BE2C (cell line): ENCODE measurements around the gene MYT1.
A peak's percentile ranks its signal among the peaks of the same experiment; 100 is the strongest.
"Not testable (repeated sequence)": the region's sequence is repeated elsewhere in the genome, so short reads cannot be mapped to it uniquely, and the experiment has no call there.

ENCODE experiments used
- DNase-seq: peaks from one replicate; pipeline ENCODE4 v3.0.0-alpha.2; 2020
- H3K27me3 ChIP-seq: fragments of 250-450 bp; sonication (Bioruptor Pico); 2 replicates; pipeline ENCODE4 v1.5.1; 2020; ENCODE audit warnings: mild to moderate bottlenecking
- H3K36me3 ChIP-seq: fragments of 250-450 bp; sonication (Bioruptor Pico); 2 replicates; pipeline ENCODE4 v1.5.1; 2020; ENCODE audit warnings: mild to moderate bottlenecking
- H3K4me1 ChIP-seq: fragments of 250-450 bp; sonication (Bioruptor Pico); 2 replicates; pipeline ENCODE4 v1.5.1; 2020
- H3K4me3 ChIP-seq: 2 replicates; pipeline ENCODE4 v1.5.1; 2011; ENCODE audit warnings: low read depth, low read length
- H3K9me3 ChIP-seq: fragments of 250-450 bp; sonication (Bioruptor Pico); 2 replicates; pipeline ENCODE4 v1.5.1; 2020
- TF ChIP-seq, protein P1 (sequence below): IDR thresholded peaks from 2 replicates; pipeline ENCODE4 v1.5.1; 2012; ENCODE audit warnings: mild to moderate bottlenecking, low read depth, low read length

Gene MYT1

DNA sequence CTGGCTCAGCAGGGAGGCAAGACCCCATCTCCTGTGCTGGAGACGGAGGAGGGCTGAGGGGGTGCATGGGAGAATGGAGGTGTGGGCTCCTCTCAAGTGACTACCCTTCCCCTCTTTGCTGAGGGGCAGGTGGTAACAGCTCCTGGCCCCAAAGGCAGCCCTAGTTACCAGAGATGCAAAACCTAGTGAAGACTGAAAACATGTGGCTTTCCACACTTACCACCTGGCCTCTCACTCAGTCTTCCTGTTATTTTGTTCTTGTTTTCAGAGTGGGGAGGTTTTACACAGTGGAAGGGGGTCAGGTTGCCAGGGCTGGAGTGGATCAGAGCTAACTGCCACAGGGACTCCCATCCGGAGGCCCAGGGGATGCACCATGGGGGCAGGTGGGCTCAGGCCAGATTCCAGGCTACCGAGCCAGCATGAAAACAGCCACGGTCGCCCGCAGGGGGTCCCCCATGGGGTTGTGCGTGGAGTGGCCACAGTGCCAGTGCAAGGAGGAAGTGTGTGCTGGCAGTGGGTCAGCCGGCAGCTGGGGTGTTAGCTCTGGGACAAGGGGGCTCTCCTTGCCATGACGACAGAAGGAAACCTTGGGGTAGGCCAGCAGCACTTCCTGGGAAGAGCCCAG lies 21.1 kb downstream of the MYT1 start:
- Histone ChIP-seq H3K27me3 (no peaks in the 10 kb centered on the region), H3K4me3 (no peak overlapping the region), H3K36me3 (peaks cover 38% of the 10 kb centered on the region), H3K4me1 (peaks cover 4% of the 10 kb centered on the region; the same call in 1 of the 2 replicates), H3K9me3 (0 out of 2 replicates have a peak, but pooled peaks cover 5% of the 10 kb centered on the region)
- TF ChIP-seq, protein P1, sequence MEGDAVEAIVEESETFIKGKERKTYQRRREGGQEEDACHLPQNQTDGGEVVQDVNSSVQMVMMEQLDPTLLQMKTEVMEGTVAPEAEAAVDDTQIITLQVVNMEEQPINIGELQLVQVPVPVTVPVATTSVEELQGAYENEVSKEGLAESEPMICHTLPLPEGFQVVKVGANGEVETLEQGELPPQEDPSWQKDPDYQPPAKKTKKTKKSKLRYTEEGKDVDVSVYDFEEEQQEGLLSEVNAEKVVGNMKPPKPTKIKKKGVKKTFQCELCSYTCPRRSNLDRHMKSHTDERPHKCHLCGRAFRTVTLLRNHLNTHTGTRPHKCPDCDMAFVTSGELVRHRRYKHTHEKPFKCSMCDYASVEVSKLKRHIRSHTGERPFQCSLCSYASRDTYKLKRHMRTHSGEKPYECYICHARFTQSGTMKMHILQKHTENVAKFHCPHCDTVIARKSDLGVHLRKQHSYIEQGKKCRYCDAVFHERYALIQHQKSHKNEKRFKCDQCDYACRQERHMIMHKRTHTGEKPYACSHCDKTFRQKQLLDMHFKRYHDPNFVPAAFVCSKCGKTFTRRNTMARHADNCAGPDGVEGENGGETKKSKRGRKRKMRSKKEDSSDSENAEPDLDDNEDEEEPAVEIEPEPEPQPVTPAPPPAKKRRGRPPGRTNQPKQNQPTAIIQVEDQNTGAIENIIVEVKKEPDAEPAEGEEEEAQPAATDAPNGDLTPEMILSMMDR: no peak
- DNase-seq: peak; percentile 6

DNA sequence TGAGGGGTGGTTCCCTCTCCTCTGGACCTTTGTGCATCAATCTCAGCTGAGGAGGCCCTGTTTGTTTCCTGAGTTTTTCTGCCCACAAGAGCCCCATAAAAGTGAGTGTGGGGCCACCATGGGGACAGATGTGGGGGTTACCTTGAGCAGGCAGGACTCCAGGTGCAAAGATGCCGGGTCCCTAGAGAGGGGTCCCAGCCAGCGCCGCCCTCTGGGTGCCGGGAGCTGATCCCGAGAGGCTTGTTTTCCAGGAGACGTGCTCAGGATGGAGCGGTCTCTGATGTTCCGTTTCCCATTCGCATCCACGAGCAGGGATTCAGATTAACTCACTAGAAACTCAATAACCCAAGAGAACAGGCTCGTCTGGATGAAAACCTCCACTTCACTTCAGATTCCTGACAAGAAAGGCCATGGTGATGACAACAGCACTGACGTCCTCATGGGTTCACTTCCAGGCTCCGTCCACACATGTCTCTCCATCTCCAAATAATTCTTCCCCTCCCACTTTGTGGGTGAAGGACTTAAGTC lies 21.9 kb downstream of the MYT1 start:
- TF ChIP-seq, protein P1: no peak
- no peak overlapping the region for H3K4me3 ChIP-seq
- no peaks in the 10 kb centered on the region for H3K27me3 ChIP-seq
- H3K36me3 ChIP-seq: peaks cover 33% of the 10 kb centered on the region
- H3K4me1 ChIP-seq: peaks cover 4% of the 10 kb centered on the region; the same call in 1 of the 2 replicates
- DNase-seq: peak; percentile 2
- H3K9me3 ChIP-seq: 0 out of 2 replicates have a peak, but pooled peaks cover 5% of the 10 kb centered on the region

DNA sequence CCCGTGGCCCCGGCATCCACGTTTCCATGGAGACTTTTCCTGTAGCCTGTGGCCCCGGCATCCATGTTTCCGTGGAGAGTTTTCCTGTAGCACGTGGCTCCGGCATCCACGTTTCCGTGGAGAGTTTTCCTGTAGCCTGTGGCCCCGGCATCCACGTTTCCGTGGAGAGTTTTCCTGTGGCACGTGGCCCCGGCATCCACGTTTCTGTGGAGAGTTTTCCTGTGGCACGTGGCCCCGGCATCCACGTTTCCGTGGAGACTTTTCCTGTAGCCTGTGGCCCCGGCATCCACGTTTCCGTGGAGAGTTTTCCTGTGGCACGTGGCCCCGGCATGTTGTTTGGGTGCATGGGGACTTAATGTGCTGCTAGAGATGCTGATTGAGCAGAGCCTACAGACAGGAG lies 23.0 kb downstream of the MYT1 start:
- not testable (repeated sequence) for H3K27me3 ChIP-seq, H3K4me3 ChIP-seq, H3K4me1 ChIP-seq, H3K9me3 ChIP-seq, DNase-seq
- H3K36me3 ChIP-seq: peaks cover 42% of the 10 kb centered on the region

DNA sequence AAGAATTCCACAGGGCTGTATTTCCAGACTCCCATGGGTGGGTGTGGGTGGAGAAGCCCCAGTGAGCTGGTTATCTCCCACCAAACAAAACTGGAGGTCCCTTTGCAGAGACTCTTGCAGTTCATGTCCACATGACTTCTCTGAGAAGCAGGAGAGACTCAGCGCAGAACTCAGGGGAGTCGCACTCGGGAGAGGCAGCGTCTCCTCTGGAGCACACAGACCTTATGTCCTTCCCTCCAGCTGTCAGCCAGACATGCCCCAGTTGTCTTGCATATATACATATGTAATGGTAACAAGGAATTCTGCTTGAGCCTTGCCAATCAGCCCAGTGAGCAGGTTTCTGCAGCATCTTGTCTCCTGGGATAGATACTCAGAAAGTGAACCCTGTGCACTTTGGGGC lies 23.8 kb downstream of the MYT1 start:
- TF ChIP-seq, protein P1: no peak
- no peak for DNase-seq
- H3K36me3 ChIP-seq: peaks cover 43% of the 10 kb centered on the region
- peaks cover 4% of the 10 kb centered on the region; the same call in 1 of the 2 replicates for H3K4me1 ChIP-seq
- H3K27me3 ChIP-seq: no peaks in the 10 kb centered on the region
- H3K9me3 ChIP-seq: 0 out of 2 replicates have a peak, but pooled peaks cover 5% of the 10 kb centered on the region
- no peak overlapping the region for H3K4me3 ChIP-seq

DNA sequence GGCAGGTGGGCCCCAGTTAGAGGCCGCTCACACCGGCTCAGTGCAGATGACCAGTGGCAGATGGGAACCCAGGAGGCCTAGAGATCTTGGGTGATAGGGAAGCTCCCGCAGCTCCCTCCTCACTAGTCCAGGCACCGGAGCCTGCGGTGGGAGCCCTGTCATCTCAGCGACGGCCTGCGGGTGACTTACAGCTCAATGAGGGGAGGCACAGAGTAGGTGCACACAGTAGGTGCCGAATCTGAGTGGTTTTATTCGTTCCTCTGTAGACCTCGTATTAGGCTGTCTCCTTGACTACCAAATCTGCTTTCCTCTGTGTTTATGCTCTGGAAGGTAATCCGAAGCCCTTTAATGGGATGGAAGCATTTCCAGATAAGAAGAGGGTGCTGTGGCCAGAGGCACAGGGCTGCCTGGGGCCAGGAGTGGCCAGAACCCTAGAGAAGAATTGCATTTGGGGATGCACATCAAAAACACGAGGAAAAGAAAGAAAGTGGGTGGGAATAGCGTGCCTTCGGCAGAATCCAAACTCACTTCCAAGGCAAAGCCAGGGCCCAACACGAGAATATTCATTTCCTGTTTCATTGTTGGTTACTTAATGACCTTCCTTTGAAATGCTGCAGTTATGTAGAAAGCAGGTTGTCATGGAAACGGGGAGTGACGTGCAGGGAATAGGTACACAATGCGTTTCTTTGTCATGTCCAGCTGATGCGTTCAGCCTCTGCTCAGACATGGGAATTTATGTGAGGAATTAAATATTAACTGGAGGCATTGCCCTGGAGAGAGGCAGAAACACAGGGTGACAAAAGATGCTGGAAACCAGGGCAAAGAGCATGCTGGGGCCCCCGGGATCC lies 24.7 kb downstream of the MYT1 start:
- no peaks in the 10 kb centered on the region for H3K27me3 ChIP-seq
- TF ChIP-seq, protein P1: no peak
- no peak for DNase-seq
- H3K36me3 ChIP-seq: peaks cover 43% of the 10 kb centered on the region
- H3K9me3 ChIP-seq: 0 out of 2 replicates have a peak, but pooled peaks cover 5% of the 10 kb centered on the region
- H3K4me3 ChIP-seq: no peak overlapping the region
- H3K4me1 ChIP-seq: peaks cover 4% of the 10 kb centered on the region; the same call in 1 of the 2 replicates

DNA sequence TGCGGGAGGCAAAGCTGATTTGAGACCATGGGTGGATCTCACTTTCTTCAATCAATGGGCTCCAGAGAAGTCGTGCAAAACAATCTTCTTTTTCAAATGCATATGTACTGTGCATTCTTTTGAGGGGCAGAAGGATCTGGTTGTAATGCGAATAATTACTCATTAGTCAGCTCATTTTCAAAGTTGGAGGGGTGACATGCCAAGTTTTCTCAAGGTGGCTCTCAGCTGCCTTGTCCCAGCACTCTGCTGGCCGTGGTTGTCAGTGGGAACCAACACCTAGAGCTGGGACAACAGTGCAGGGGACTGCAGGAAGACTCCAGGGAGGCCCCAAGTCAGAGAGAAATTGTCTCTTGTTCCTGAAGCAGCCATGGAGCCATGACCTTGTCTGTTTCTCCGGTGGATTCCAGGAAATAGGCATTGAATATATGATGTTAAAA lies 25.3 kb downstream of the MYT1 start:
- Histone ChIP-seq H3K4me3 (no peak overlapping the region), H3K9me3 (0 out of 2 replicates have a peak, but pooled peaks cover 5% of the 10 kb centered on the region), H3K36me3 (peaks cover 43% of the 10 kb centered on the region), H3K4me1 (peaks cover 4% of the 10 kb centered on the region; the same call in 1 of the 2 replicates), H3K27me3 (no peaks in the 10 kb centered on the region)
- TF ChIP-seq, protein P1: no peak
- DNase-seq: no peak
